ENCODE results near the gene DPYD.

Gene DPYD

GRCh38 chr1:97573553-97573952, 347.3 kb downstream of the DPYD start:
- H3K4me3 ChIP-seq (ENCODE audit: low read length), result no peak overlapping the region
- no peak for DNase-seq (ENCODE audit: low read depth)
- TF ChIP-seq CTCF (conservative IDR thresholded peaks at IDR 0.05; ENCODE audit: low read depth, low read length), result no peak

- TF ChIP-seq CTCF (conservative IDR thresholded peaks at IDR 0.05; ENCODE audit: low read depth, low read length), result no peak
- no peak overlapping the region for H3K4me3 ChIP-seq (ENCODE audit: low read length)
- DNase-seq (ENCODE audit: low read depth), result no peak
Measured at GRCh38 chr1:97572561-97572960, 348.3 kb downstream of the DPYD start.

- H3K4me3 ChIP-seq (ENCODE audit: low read length), result no peak overlapping the region
- TF ChIP-seq CTCF (conservative IDR thresholded peaks at IDR 0.05; ENCODE audit: low read depth, low read length), result no peak
- no peak for DNase-seq (ENCODE audit: low read depth)
Measured at GRCh38 chr1:97571760-97572159, 349.1 kb downstream of the DPYD start.

GRCh38 chr1:97570691-97571090, 350.1 kb downstream of the DPYD start:
- no peak for DNase-seq (ENCODE audit: low read depth)
- TF ChIP-seq CTCF (conservative IDR thresholded peaks at IDR 0.05; ENCODE audit: low read depth, low read length), result no peak
- H3K4me3 ChIP-seq (ENCODE audit: low read length), result no peak overlapping the region

- DNase-seq (ENCODE audit: low read depth), result no peak
- no peak for TF ChIP-seq CTCF (conservative IDR thresholded peaks at IDR 0.05; ENCODE audit: low read depth, low read length)
- no peak overlapping the region for H3K4me3 ChIP-seq (ENCODE audit: low read length)
Measured at GRCh38 chr1:97567000-97567749, 353.7 kb downstream of the DPYD start.

- H3K4me3 ChIP-seq (ENCODE audit: low read length), result no peak overlapping the region
- DNase-seq (ENCODE audit: low read depth), result no peak
- no peak for TF ChIP-seq CTCF (conservative IDR thresholded peaks at IDR 0.05; ENCODE audit: low read depth, low read length)
Measured at GRCh38 chr1:97565886-97566285, 354.9 kb downstream of the DPYD start.

GRCh38 chr1:97563926-97564325, 356.9 kb downstream of the DPYD start:
- no peak overlapping the region for H3K4me3 ChIP-seq (ENCODE audit: low read length)
- no peak for TF ChIP-seq CTCF (conservative IDR thresholded peaks at IDR 0.05; ENCODE audit: low read depth, low read length)
- no peak for DNase-seq (ENCODE audit: low read depth)

Measured in retinal pigment epithelial cell (primary cell).